IMR-90 (cell line): ENCODE data around the gene STOM. TPM values are rescaled to one million over a fixed set of nuclear protein-coding genes. Genes with fewer than 3 reads are reported as not detected.

Experiments used
- ATAC-seq: fragments of 200-7000 bp; cut with Tn5 transposase; 2 replicates; pipeline ENCODE4 v1.9.1; 2020; ENCODE audit warnings: low read depth, mild to moderate bottlenecking, moderate library complexity
- BruUV-seq: library from RNA; stranded (reverse); fragments of 400-500 nt; replicated peaks from 2 replicates; lab custom pipeline; 2021; lab: Mats Ljungman, UMichigan
- CTCF ChIA-PET: fragments of 300-600 bp; formaldehyde crosslinking; extraction: SDS; loops from one replicate; lab custom pipeline; 2021; ENCODE audit warnings: antibody characterized with exemption; lab: Yijun Ruan, JAX
- POLR2A ChIA-PET: fragments of 300-600 bp; sonication (Branson Sonifier 250); formaldehyde crosslinking; loops from one replicate; lab custom pipeline; 2022; ENCODE audit warnings: antibody characterized with exemption; ENCODE audit not compliant: unreplicated experiment; lab: Charles Lee
- DNase-seq: peaks from one replicate; pipeline ENCODE4 v3.0.0; 2013
- H2AFZ ChIP-seq: replicated peaks from 2 replicates; pipeline ENCODE3; 2013; ENCODE audit warnings: low read length, mild to moderate bottlenecking; ENCODE audit not compliant: poor library complexity
- H2AK5ac ChIP-seq: 2 replicates; pipeline ENCODE4 v1.6.1; 2013; ENCODE audit warnings: low read depth, low read length, inconsistent platforms
- H2AK9ac ChIP-seq: replicated peaks from 2 replicates; pipeline ENCODE3; 2013; ENCODE audit warnings: mild to moderate bottlenecking, low read depth, low read length, moderate library complexity; ENCODE audit not compliant: poor library complexity
- H2BK120ac ChIP-seq: 2 replicates; pipeline ENCODE4 v1.6.1; 2013; ENCODE audit warnings: low read depth, low read length, inconsistent platforms
- H2BK15ac ChIP-seq: 3 replicates; pipeline ENCODE4 v1.6.1; 2013; ENCODE audit warnings: low read depth, low read length, inconsistent platforms
- H2BK20ac ChIP-seq: 2 replicates; pipeline ENCODE4 v1.6.1; 2013; ENCODE audit warnings: low read depth, mild to moderate bottlenecking, inconsistent platforms, low read length, moderate library complexity
- H2BK5ac ChIP-seq: 2 replicates; pipeline ENCODE4 v1.6.1; 2013; ENCODE audit warnings: mild to moderate bottlenecking, low read depth, low read length, inconsistent platforms; ENCODE audit not compliant: poor library complexity, severe bottlenecking
- H3K14ac ChIP-seq: replicated peaks from 2 replicates; pipeline ENCODE4 v1.6.1; 2013; ENCODE audit warnings: low read depth, low read length, inconsistent platforms
- H3K18ac ChIP-seq: 2 replicates; pipeline ENCODE4 v1.6.1; 2013; ENCODE audit warnings: low read depth, low read length, control low read depth
- H3K23ac ChIP-seq: 2 replicates; pipeline ENCODE4 v1.6.1; 2013; ENCODE audit warnings: low read depth, low read length, inconsistent platforms
- H3K27ac ChIP-seq: 2 replicates; pipeline ENCODE4 v1.5.1; 2013; ENCODE audit warnings: mild to moderate bottlenecking, control low read depth, low read length; ENCODE audit not compliant: insufficient read depth
- H3K27me3 ChIP-seq: 2 replicates; pipeline ENCODE4 v1.6.1; 2013; ENCODE audit warnings: low read length; ENCODE audit not compliant: control insufficient read depth, insufficient read depth
- H3K36me3 ChIP-seq: 2 replicates; pipeline ENCODE4 v1.6.1; 2013; ENCODE audit warnings: low read length, mixed read lengths; ENCODE audit not compliant: control insufficient read depth, insufficient read depth
- H3K4ac ChIP-seq: 2 replicates; pipeline ENCODE4 v1.6.1; 2013; ENCODE audit warnings: low read depth, low read length, inconsistent platforms
- H3K4me1 ChIP-seq: 2 replicates; pipeline ENCODE4 v1.6.1; 2013; ENCODE audit warnings: low read length, mixed read lengths; ENCODE audit not compliant: control insufficient read depth, insufficient read depth
- H3K4me2 ChIP-seq: 2 replicates; pipeline ENCODE4 v1.6.1; 2013; ENCODE audit warnings: low read depth, mild to moderate bottlenecking, control low read depth, low read length, moderate library complexity
- H3K4me3 ChIP-seq: 2 replicates; pipeline ENCODE4 v1.5.1; 2013; ENCODE audit warnings: low read depth, mild to moderate bottlenecking, control low read depth, low read length, moderate library complexity; ENCODE audit not compliant: insufficient read depth
- H3K56ac ChIP-seq: 2 replicates; pipeline ENCODE4 v1.6.1; 2013; ENCODE audit warnings: low read length, inconsistent platforms; ENCODE audit not compliant: insufficient read depth; ENCODE audit errors: extremely low read depth
- H3K79me1 ChIP-seq, 2 experiments: 2 replicates each; pipeline ENCODE4 v1.6.1; 2013; ENCODE audit warnings: low read length in 2 of 2, inconsistent platforms in 1 of 2, low read depth in 1 of 2
- H3K9ac ChIP-seq: 2 replicates; pipeline ENCODE4 v1.6.1; 2013; ENCODE audit warnings: low read depth, low read length, control low read depth
- H3K9me1 ChIP-seq: 2 replicates; pipeline ENCODE4 v1.6.1; 2013; ENCODE audit warnings: low read length, inconsistent platforms; ENCODE audit not compliant: insufficient read depth
- H3K9me3 ChIP-seq: 2 replicates; pipeline ENCODE4 v1.6.1; 2013; ENCODE audit warnings: low read length; ENCODE audit not compliant: control insufficient read depth, insufficient read depth
- H4K20me1 ChIP-seq: 2 replicates; pipeline ENCODE4 v1.6.1; 2013; ENCODE audit warnings: low read length, inconsistent platforms; ENCODE audit not compliant: insufficient read depth
- H4K5ac ChIP-seq: 2 replicates; pipeline ENCODE4 v1.6.1; 2013; ENCODE audit warnings: mild to moderate bottlenecking, low read depth, low read length, control low read depth
- H4K8ac ChIP-seq, 2 experiments: 2 replicates each; pipeline ENCODE4 v1.6.1; 2013; ENCODE audit warnings: low read depth in 2 of 2, low read length in 2 of 2, control low read depth in 1 of 2, inconsistent platforms in 1 of 2
- H4K91ac ChIP-seq: 2 replicates; pipeline ENCODE4 v1.6.1; 2013; ENCODE audit warnings: low read depth, low read length, inconsistent platforms; ENCODE audit not compliant: insufficient read depth
- BHLHE40 ChIP-seq: fragments of 150-350 bp; IDR thresholded peaks from 2 replicates; pipeline ENCODE4 v1.6.1; 2016; ENCODE audit warnings: mild to moderate bottlenecking, low read depth, low read length
- CEBPB ChIP-seq: IDR thresholded peaks from 2 replicates; pipeline ENCODE4 v1.6.1; 2012; ENCODE audit warnings: low read depth, low read length, improper control_type of control experiment
- CHD1 ChIP-seq: IDR thresholded peaks from 2 replicates; pipeline ENCODE4 v1.6.1; 2012; ENCODE audit warnings: low read depth, low read length, improper control_type of control experiment
- FOS ChIP-seq: fragments of 150-350 bp; IDR thresholded peaks from 2 replicates; pipeline ENCODE4 v1.6.1; 2016; ENCODE audit warnings: low read depth, low read length
- MAZ ChIP-seq: IDR thresholded peaks from 2 replicates; pipeline ENCODE4 v1.6.1; 2012; ENCODE audit warnings: low read depth, mild to moderate bottlenecking, low read length, improper control_type of control experiment, moderate library complexity, borderline replicate concordance
- MXI1 ChIP-seq: IDR thresholded peaks from 2 replicates; pipeline ENCODE4 v1.6.1; 2012; ENCODE audit warnings: low read depth, mild to moderate bottlenecking, low read length, moderate library complexity, borderline replicate concordance
- NFE2L2 ChIP-seq: fragments of 150-350 bp; IDR thresholded peaks from 2 replicates; pipeline ENCODE4 v1.6.1; 2016; ENCODE audit warnings: low read depth, mild to moderate bottlenecking, low read length
- POLR2A ChIP-seq: IDR thresholded peaks from 2 replicates; pipeline ENCODE4 v1.6.1; 2012; ENCODE audit warnings: mild to moderate bottlenecking, low read depth, low read length
- RAD21 ChIP-seq: IDR thresholded peaks from 2 replicates; pipeline ENCODE4 v1.6.1; 2012; ENCODE audit warnings: low read length, improper control_type of control experiment
- RCOR1 ChIP-seq: IDR thresholded peaks from 2 replicates; pipeline ENCODE4 v1.6.1; 2012; ENCODE audit warnings: mild to moderate bottlenecking, low read length, improper control_type of control experiment; ENCODE audit not compliant: insufficient replicate concordance
- SMC3 ChIP-seq: fragments of 150-350 bp; IDR thresholded peaks from 2 replicates; pipeline ENCODE4 v1.6.1; 2016; ENCODE audit warnings: low read depth, mild to moderate bottlenecking, antibody characterized with exemption, low read length, moderate library complexity
- WGBS, 2 experiments: methylation state at CpG; one replicate each; pipeline versions ENCODE4 v1.1.5 to v1.1.7; 2013; ENCODE audit warnings: missing lambda C conversion rate in 2 of 2; ENCODE audit not compliant: insufficient read length in 1 of 2; ENCODE audit errors: extremely low coverage in 2 of 2; 5-methylcytosine and 5-hydroxymethylcytosine counted together
- dilution Hi-C: fragments of 300-500 bp; cut with HindIII; formaldehyde crosslinking; loops from one replicate; pipeline ENCODE4 v1.14.3; 2018; ENCODE audit warnings: low sequenced_read_pairs; ENCODE audit not compliant: unreplicated experiment
- in situ Hi-C: fragments of 300-500 bp; cut with MboI; formaldehyde crosslinking; loops from 3 replicates; pipeline ENCODE4 v1.14.3; 2019; ENCODE audit warnings: low sequenced_read_pairs, inconsistent platforms, mixed read lengths
- intact Hi-C: fragments of 100-400 bp; cut with micrococcal nuclease; formaldehyde crosslinking; loops from 2 replicates; pipeline ENCODE4 v1.10.0; 2022
- polyA plus RNA-seq, 3 experiments: library from polyadenylated mRNA; depleted of rRNA; stranded (reverse); fragments of >200 nt; gene quantifications; 2 replicates each; pipeline ENCODE4 v1.2.3, GENCODE V29; 2012; ENCODE audit warnings: low replicate concordance in 1 of 3
- total RNA-seq: library from RNA; depleted of rRNA; stranded (reverse); fragments of >200 nt; gene quantifications from 2 replicates; pipeline ENCODE4 v1.2.3, GENCODE V29; 2012
- TF ChIP-seq, protein P1 (sequence below): fragments of 150-350 bp; IDR thresholded peaks from 2 replicates; pipeline ENCODE4 v1.6.1; 2017; ENCODE audit warnings: mild to moderate bottlenecking, antibody characterized with exemption, low read length, low read depth

The STOM gene
- total and polyA plus RNA-seq, 2 of the 4 experiments (the other 2 are of a cell fraction): 78.4 to 84.8 TPM

DNA sequence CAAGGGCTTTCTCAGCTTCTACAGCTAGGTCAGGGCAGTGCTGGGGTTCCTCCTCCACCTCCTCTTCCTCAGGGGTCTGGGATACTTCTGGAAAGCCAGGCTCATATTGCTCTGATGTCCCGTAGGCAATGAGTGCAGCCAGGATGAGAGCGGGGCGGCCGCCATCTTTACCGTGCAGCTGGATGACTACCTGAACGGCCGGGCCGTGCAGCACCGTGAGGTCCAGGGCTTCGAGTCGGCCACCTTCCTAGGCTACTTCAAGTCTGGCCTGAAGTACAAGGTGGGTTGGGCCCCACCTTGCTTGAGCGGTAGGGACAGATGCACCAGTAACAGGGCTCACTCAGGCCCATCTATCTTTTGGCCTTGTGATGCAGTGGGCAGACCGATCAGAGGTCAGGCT is 67.3 kb downstream of the STOM start:
- Histone ChIP-seq H4K20me1 (peaks cover 11% of the 10 kb centered on the region; the same call in 1 of the 2 replicates), H4K91ac (no peak overlapping the region), H3K27ac (no peak overlapping the region), H3K79me1 (peaks cover 25 to 60% of the 10 kb centered on the region in 2 experiments), H3K14ac (no peak overlapping the region), H3K27me3 (no peaks in the 10 kb centered on the region), H2AK5ac (no peak overlapping the region), H3K36me3 (peaks cover 47% of the 10 kb centered on the region), H2BK120ac (no peak overlapping the region), H3K9ac (no peak overlapping the region), H3K4ac (no peak overlapping the region), H2AFZ (no peak overlapping the region), H2BK5ac (no peak overlapping the region), H4K8ac (no peak overlapping the region), H2AK9ac (no peak overlapping the region), H3K18ac (no peak overlapping the region), H3K4me2 (no peak overlapping the region), H3K9me1 (peaks cover 15% of the 10 kb centered on the region; the same call in 1 of the 2 replicates), H3K4me1 (peaks cover 11% of the 10 kb centered on the region; the same call in 1 of the 2 replicates), H3K4me3 (no peak overlapping the region), H4K5ac (no peak overlapping the region), H3K23ac (no peak overlapping the region), H3K56ac (no peak overlapping the region), H2BK15ac (no peak overlapping the region), H2BK20ac (no peak overlapping the region), H3K9me3 (no peaks in the 10 kb centered on the region)
- no TSS peak for BruUV-seq
- intact Hi-C loops (no loop called here), in situ Hi-C loops (no loop called here), dilution Hi-C loops (no loop called here)
- POLR2A ChIA-PET: no interaction called here
- CTCF ChIA-PET: no interaction called here
- WGBS, 2 experiments: 96% methylated on average over 9 of the region's 13 CpGs; no CpG with 5 or more reads in 1 of the 2 experiments
- TF ChIP-seq CEBPB (no peak), RAD21 (no peak), RCOR1 (no peak), CHD1 (no peak), MAZ (no peak), BHLHE40 (no peak), POLR2A (no peak), MXI1 (no peak), NFE2L2 (no peak), SMC3 (no peak), FOS (no peak)
- TF ChIP-seq, protein P1, sequence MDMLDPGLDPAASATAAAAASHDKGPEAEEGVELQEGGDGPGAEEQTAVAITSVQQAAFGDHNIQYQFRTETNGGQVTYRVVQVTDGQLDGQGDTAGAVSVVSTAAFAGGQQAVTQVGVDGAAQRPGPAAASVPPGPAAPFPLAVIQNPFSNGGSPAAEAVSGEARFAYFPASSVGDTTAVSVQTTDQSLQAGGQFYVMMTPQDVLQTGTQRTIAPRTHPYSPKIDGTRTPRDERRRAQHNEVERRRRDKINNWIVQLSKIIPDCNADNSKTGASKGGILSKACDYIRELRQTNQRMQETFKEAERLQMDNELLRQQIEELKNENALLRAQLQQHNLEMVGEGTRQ: no peak
- DNase-seq (no peak), ATAC-seq (no peak)
